Measurements from ENCODE around the gene PROSER3. TPM values are rescaled to one million over a fixed set of nuclear protein-coding genes. Genes with fewer than 3 reads are reported as not detected.

Gene PROSER3
- total RNA-seq, 3 donors from 2014 or later (not counting 1 experiment from before 2014, with no cell fraction given) = 33.1 to 40.2 (median 35.9) TPM

DNA sequence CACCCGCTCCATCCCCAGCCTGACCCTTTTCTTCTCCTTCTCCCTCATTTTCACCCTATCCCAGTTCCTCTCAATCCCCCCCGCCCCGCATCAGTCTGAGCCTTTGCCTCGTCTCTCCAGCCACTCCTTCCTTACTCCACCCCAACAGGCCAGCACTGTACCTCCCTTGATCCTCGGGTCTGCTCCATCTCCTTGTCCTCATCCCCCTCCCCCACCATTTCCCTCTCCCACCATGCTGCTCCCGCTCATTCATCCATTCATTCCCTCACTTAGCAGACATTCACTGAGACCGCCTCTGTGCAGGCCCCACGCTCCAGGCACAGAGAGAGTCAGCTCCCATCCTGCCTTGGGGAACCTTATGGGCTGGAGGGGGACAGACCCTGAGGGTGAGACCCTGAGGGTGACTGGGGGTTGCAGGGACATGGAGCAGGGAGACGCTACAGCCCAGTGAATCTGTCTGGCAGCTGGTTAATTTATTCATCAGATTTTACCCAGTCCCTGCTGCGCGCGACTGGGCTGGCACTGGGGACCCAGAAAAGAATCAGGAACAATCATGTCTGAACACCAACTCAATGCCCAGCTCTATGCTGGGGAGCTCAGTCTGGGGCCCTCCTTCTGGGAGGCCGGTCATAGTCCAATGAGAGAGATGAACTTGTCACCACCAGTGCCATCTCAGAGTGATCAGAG is 18.3 kb downstream of the PROSER3 start:
- no peak for ATAC-seq
- Histone ChIP-seq H3K27me3 (ENCODE audit: control insufficient read depth, insufficient read depth, low read length) (no peaks in the 10 kb centered on the region), H3K4me3 (ENCODE audit: low read length) (peak overlapping the region; percentile 58), H3K9me3 (ENCODE audit: control insufficient read depth, insufficient read depth, low read length) (no peaks in the 10 kb centered on the region), H3K36me3 (ENCODE audit: control insufficient read depth, insufficient read depth, low read length) (peaks cover 2% of the 10 kb centered on the region), H3K27ac (ENCODE audit: low read length) (no peak overlapping the region), H3K4me1 (ENCODE audit: control insufficient read depth, insufficient read depth, low read length) (peaks cover 16% of the 10 kb centered on the region)
- peak overlapping the region; percentile 76 for H3K4me3 Mint-ChIP-seq
- TF ChIP-seq, protein P1, sequence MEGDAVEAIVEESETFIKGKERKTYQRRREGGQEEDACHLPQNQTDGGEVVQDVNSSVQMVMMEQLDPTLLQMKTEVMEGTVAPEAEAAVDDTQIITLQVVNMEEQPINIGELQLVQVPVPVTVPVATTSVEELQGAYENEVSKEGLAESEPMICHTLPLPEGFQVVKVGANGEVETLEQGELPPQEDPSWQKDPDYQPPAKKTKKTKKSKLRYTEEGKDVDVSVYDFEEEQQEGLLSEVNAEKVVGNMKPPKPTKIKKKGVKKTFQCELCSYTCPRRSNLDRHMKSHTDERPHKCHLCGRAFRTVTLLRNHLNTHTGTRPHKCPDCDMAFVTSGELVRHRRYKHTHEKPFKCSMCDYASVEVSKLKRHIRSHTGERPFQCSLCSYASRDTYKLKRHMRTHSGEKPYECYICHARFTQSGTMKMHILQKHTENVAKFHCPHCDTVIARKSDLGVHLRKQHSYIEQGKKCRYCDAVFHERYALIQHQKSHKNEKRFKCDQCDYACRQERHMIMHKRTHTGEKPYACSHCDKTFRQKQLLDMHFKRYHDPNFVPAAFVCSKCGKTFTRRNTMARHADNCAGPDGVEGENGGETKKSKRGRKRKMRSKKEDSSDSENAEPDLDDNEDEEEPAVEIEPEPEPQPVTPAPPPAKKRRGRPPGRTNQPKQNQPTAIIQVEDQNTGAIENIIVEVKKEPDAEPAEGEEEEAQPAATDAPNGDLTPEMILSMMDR (IDR thresholded peaks at IDR 0.05) = no peak
- H3K27ac Mint-ChIP-seq = peak overlapping the region in 1 of 2 donors; percentile 72
- WGBS (ENCODE audit: insufficient coverage) = 71% methylated on average over 13 of the region's 13 CpGs
- H3K4me1 Mint-ChIP-seq = peaks cover 18 to 27% of the 10 kb centered on the region in 2 donors
- intact Hi-C loops (cut with micrococcal nuclease) = no loop called here
- H3K9me3 Mint-ChIP-seq = no peaks in the 10 kb centered on the region
- no peak for DNase-seq
- H3K36me3 Mint-ChIP-seq = no peaks in the 10 kb centered on the region
- H3K27me3 Mint-ChIP-seq (ENCODE audit: low read depth in 2 of 2) = no peaks in the 10 kb centered on the region

DNA sequence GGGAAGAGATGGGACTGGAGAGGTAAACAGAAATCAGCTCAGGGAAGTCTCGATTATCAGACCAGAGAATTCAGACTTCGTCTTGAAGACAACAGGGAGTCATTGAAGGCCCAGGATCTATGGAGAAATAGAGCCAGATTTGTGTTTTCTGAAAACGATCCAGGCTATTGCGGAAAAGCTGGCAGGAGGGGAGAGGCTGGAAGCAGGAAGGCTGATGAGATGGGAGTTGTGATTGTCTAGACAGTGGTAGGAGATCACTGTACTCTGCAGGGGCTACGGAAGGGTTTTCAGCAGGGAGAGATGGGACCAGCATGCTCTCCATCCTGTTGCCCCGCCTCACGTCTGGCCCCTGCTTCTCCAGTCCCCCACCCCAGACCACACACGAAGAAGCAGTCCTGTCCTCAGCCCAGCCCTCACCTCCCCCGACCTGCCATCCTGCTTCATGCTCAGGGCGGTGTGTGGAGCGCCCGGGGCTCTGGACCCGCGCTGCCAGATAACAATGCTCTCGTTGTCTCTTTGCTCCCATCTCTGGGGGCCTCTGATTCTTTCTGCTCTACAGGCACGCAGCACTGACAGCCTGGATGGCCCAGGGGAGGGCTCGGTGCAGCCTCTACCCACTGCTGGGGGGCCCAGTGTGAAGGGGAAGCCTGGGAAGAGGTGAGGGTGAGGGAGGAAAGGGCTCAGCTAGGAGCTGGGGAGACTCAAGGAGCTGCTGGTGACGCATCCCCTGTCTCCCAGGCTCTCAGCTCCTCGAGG is 19.3 kb downstream of the PROSER3 start:
- no peaks in the 10 kb centered on the region for H3K27me3 Mint-ChIP-seq (ENCODE audit: low read depth in 2 of 2)
- intact Hi-C loops (cut with micrococcal nuclease) = no loop called here
- Histone ChIP-seq H3K36me3 (ENCODE audit: control insufficient read depth, insufficient read depth, low read length) (peaks cover 2% of the 10 kb centered on the region), H3K4me3 (ENCODE audit: low read length) (no peak overlapping the region), H3K9me3 (ENCODE audit: control insufficient read depth, insufficient read depth, low read length) (no peaks in the 10 kb centered on the region), H3K4me1 (ENCODE audit: control insufficient read depth, insufficient read depth, low read length) (peaks cover 16% of the 10 kb centered on the region), H3K27me3 (ENCODE audit: control insufficient read depth, insufficient read depth, low read length) (no peaks in the 10 kb centered on the region), H3K27ac (ENCODE audit: low read length) (no peak overlapping the region)
- no peaks in the 10 kb centered on the region for H3K36me3 Mint-ChIP-seq
- TF ChIP-seq, protein P1 (IDR thresholded peaks at IDR 0.05) = no peak
- no peak overlapping the region for H3K27ac Mint-ChIP-seq
- H3K4me3 Mint-ChIP-seq = peak overlapping the region; percentile 76
- ATAC-seq (no peak), DNase-seq (no peak)
- H3K4me1 Mint-ChIP-seq = peaks cover 18 to 27% of the 10 kb centered on the region in 2 donors
- no peaks in the 10 kb centered on the region for H3K9me3 Mint-ChIP-seq
- 89% methylated on average over 19 of the region's 19 CpGs for WGBS (ENCODE audit: insufficient coverage)

DNA sequence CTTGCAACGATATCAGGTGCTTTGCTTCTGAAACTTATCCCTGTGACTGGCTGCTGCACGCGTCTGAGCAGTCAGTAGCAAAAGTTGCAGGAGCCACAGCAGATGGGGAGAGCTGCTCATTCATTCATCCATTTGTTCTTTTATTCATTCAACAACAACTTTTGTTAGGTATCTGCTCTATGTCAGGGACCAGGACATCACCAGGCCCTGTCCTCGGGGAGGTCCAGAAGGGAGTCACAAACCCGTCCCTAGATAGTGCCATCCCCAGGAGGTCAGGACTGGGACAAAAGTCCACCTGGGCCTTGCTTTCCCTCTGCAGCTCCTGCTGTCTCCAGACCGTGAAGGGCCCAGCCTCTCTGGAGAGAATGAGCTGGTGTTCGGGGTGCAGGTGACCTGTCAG is 20.0 kb downstream of the PROSER3 start:
- Mint-ChIP-seq H3K4me3 (peak overlapping the region; percentile 31), H3K36me3 (no peaks in the 10 kb centered on the region), H3K4me1 (peaks cover 20 to 28% of the 10 kb centered on the region in 2 donors), H3K9me3 (no peaks in the 10 kb centered on the region), H3K27ac (no peak overlapping the region), H3K27me3 (ENCODE audit: low read depth in 2 of 2) (no peaks in the 10 kb centered on the region)
- TF ChIP-seq, protein P1 (IDR thresholded peaks at IDR 0.05) = no peak
- Histone ChIP-seq H3K27ac (ENCODE audit: low read length) (no peak overlapping the region), H3K4me3 (ENCODE audit: low read length) (no peak overlapping the region), H3K36me3 (ENCODE audit: control insufficient read depth, insufficient read depth, low read length) (peaks cover 5% of the 10 kb centered on the region), H3K9me3 (ENCODE audit: control insufficient read depth, insufficient read depth, low read length) (no peaks in the 10 kb centered on the region), H3K4me1 (ENCODE audit: control insufficient read depth, insufficient read depth, low read length) (peaks cover 16% of the 10 kb centered on the region), H3K27me3 (ENCODE audit: control insufficient read depth, insufficient read depth, low read length) (no peaks in the 10 kb centered on the region)
- DNase-seq (no peak), ATAC-seq (no peak)
- WGBS (ENCODE audit: insufficient coverage) = 80% methylated on average over 7 of the region's 7 CpGs
- intact Hi-C loops (cut with micrococcal nuclease) = no loop called here

Data from natural killer cell (primary cell).